Vagina (tissue), 2 donors: Measurements from ENCODE around the gene SLC25A43.

Experiments
- CTCF ChIP-seq, 3 experiments: fragments of 450-650 bp in 2 of 3; fragments of 200-600 bp in 1 of 3; sonication (generic) in 1 of 3; IDR thresholded peaks; one replicate each; pipeline ENCODE4 v1.5.1; 2017 to 2019; ENCODE audit warnings: antibody characterized with exemption in 3 of 3, mild to moderate bottlenecking in 2 of 3, moderate library complexity in 2 of 3
- POLR2A ChIP-seq, 2 donors: fragments of 450-650 bp; IDR thresholded peaks; one replicate each; pipeline ENCODE4 v1.6.1; 2017; ENCODE audit warnings: antibody characterized with exemption in 2 of 2, mild to moderate bottlenecking in 2 of 2, moderate library complexity in 2 of 2

- no peak for TF ChIP-seq POLR2A (IDR thresholded peaks at IDR 0.05)
- no peak for TF ChIP-seq CTCF (IDR thresholded peaks at IDR 0.05)
These were observed 30.3 kb downstream of the SLC25A43 start for GRCh38 chrX:119429471-119429870.
